Measurements from ENCODE around the gene SERPINB3.
"Not testable (repeated sequence)": the region's sequence is repeated elsewhere in the genome, so short reads cannot be mapped to it uniquely, and the experiment has no call there.

Gene SERPINB3

GRCh38 chr18:63648241-63648640, 13.5 kb downstream of the SERPINB3 start:
- in situ Hi-C loops (cut with HindIII; ENCODE audit: low sequenced_read_pairs): no loop called here

GRCh38 chr18:63646936-63647335, 14.8 kb downstream of the SERPINB3 start:
- in situ Hi-C loops (cut with HindIII; ENCODE audit: low sequenced_read_pairs): no loop called here

GRCh38 chr18:63644694-63645093, 17.0 kb downstream of the SERPINB3 start:
- in situ Hi-C loops (cut with HindIII; ENCODE audit: low sequenced_read_pairs): not testable (repeated sequence)

- in situ Hi-C loops (cut with HindIII; ENCODE audit: low sequenced_read_pairs): not testable (repeated sequence)
These were observed 17.6 kb downstream of the SERPINB3 start, which contains the start of gene SERPINB4 for GRCh38 chr18:63644142-63644541. SERPINB4 (minus strand) TSS chr18:63644256; CDS start chr18:63643577, 679 bp downstream.

GRCh38 chr18:63642668-63643356, 18.9 kb downstream of the SERPINB3 start:
- in situ Hi-C loops (cut with HindIII; ENCODE audit: low sequenced_read_pairs): not testable (repeated sequence)

GRCh38 chr18:63641157-63641680, 20.5 kb downstream of the SERPINB3 start:
- in situ Hi-C loops (cut with HindIII; ENCODE audit: low sequenced_read_pairs): not testable (repeated sequence)

GRCh38 chr18:63637703-63638102, 24.0 kb downstream of the SERPINB3 start:
- in situ Hi-C loops (cut with HindIII; ENCODE audit: low sequenced_read_pairs): no loop called here

- in situ Hi-C loops (cut with HindIII; ENCODE audit: low sequenced_read_pairs): no loop called here
These were observed 33.9 kb downstream of the SERPINB3 start for GRCh38 chr18:63627819-63628218.

GRCh38 chr18:63626431-63626830, 35.3 kb downstream of the SERPINB3 start:
- in situ Hi-C loops (cut with HindIII; ENCODE audit: low sequenced_read_pairs): no loop called here

- in situ Hi-C loops (cut with HindIII; ENCODE audit: low sequenced_read_pairs): no loop called here
These were observed 36.8 kb downstream of the SERPINB3 start for GRCh38 chr18:63624863-63625262.

- in situ Hi-C loops (cut with HindIII; ENCODE audit: low sequenced_read_pairs): no loop called here
These were observed 42.0 kb downstream of the SERPINB3 start for GRCh38 chr18:63619661-63620060.

- in situ Hi-C loops (cut with HindIII; ENCODE audit: low sequenced_read_pairs): no loop called here
These were observed 43.8 kb downstream of the SERPINB3 start for GRCh38 chr18:63617915-63618234.

GRCh38 chr18:63617049-63617914, 44.4 kb downstream of the SERPINB3 start:
- in situ Hi-C loops (cut with HindIII; ENCODE audit: low sequenced_read_pairs): no loop called here

GRCh38 chr18:63613420-63613819, 48.3 kb downstream of the SERPINB3 start:
- in situ Hi-C loops (cut with HindIII; ENCODE audit: low sequenced_read_pairs): no loop called here

- in situ Hi-C loops (cut with HindIII; ENCODE audit: low sequenced_read_pairs): no loop called here
These were observed 55.2 kb downstream of the SERPINB3 start for GRCh38 chr18:63606526-63606925.

All from DLD1 (cell line).